AG09309 (cell line): ENCODE results near the gene MED12L.

Experiments
- DNase-seq: peaks from one replicate; pipeline ENCODE4 v3.0.0-alpha.2; 2010; ENCODE audit warnings: low read depth
- H3K4me3 ChIP-seq: 2 replicates; pipeline ENCODE4 v1.5.1; 2011; ENCODE audit warnings: mild to moderate bottlenecking, low read depth, low read length, moderate library complexity; ENCODE audit not compliant: control insufficient read depth
- TF ChIP-seq, protein P1 (sequence below): IDR thresholded peaks from 2 replicates; pipeline ENCODE4 v1.5.1; 2011; ENCODE audit warnings: mild to moderate bottlenecking, low read depth, low read length, inconsistent platforms; ENCODE audit not compliant: insufficient read depth, control insufficient read depth; ENCODE audit errors: missing control alignments

Gene MED12L

DNA sequence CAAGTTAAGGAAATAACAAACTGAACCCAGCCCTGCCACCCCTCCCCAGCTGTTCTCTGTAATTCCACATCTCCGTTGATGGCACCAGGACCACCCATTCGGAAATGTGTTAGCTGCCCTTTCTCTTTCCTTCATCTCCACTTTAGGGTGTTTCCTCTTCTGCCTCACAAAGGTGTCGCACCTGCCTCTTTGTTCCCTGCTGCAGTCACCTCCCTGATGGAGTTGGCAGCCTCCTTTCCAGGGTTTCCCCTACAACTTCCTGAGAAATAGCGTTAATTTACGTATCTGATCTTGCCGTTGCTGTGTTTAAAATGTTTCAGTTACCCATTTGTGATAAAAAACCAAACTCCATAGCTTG is 60.2 kb downstream of the MED12L start:
- DNase-seq: no peak
- no peak overlapping the region for H3K4me3 ChIP-seq
- TF ChIP-seq, protein P1, sequence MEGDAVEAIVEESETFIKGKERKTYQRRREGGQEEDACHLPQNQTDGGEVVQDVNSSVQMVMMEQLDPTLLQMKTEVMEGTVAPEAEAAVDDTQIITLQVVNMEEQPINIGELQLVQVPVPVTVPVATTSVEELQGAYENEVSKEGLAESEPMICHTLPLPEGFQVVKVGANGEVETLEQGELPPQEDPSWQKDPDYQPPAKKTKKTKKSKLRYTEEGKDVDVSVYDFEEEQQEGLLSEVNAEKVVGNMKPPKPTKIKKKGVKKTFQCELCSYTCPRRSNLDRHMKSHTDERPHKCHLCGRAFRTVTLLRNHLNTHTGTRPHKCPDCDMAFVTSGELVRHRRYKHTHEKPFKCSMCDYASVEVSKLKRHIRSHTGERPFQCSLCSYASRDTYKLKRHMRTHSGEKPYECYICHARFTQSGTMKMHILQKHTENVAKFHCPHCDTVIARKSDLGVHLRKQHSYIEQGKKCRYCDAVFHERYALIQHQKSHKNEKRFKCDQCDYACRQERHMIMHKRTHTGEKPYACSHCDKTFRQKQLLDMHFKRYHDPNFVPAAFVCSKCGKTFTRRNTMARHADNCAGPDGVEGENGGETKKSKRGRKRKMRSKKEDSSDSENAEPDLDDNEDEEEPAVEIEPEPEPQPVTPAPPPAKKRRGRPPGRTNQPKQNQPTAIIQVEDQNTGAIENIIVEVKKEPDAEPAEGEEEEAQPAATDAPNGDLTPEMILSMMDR: no peak

DNA sequence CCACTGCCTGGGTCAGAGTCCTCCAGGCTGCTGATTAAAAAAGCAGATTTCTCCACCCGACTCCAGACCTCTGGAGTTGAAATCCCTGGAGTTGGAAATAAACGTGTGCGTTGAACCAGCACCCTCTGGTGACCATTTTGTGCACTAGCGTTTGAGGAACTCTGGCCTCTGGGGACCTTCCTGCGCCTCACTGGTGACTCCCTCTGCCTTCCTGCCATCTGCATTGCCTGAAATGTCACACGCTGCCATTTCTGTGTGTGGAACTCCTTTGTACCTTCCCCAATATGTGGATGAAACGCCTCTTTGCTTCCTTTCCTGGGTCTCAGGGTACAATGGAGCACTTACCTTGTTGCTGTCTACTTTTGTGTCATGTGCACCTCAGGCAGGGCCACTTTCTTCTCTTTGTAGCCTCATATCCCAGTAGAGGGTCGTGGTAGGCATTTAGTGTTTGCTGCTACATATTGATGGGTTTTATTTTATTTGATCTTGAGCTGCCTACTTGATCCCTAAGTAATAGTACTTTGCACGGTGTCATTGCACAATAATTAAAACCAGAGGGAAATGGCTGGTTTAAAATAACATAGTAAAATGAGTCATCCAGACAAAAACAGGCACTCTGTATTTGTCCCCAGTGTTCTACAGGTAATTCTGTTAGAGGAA is 60.7 kb downstream of the MED12L start:
- TF ChIP-seq, protein P1: peak; percentile 92
- H3K4me3 ChIP-seq: no peak overlapping the region; the same call in 1 of the 2 replicates
- DNase-seq: no peak

DNA sequence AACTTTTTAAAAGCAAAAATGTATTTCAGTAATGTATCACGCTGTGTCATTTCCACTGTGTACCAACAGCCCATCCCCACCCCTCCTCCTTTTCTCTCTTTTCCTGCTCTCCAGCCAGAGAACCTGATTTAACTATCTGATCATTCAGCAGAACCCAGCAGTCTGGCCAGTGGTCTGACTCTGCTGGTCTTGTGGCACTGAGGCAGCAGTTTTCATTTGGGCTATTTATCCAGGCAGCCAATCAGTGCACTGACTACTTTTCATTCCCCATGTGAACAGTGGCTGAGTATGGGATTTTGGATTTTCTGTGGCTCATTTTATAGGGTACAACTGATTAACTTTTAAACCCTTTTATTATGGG is 61.2 kb downstream of the MED12L start:
- TF ChIP-seq, protein P1: no peak
- DNase-seq: no peak
- H3K4me3 ChIP-seq: no peak overlapping the region

DNA sequence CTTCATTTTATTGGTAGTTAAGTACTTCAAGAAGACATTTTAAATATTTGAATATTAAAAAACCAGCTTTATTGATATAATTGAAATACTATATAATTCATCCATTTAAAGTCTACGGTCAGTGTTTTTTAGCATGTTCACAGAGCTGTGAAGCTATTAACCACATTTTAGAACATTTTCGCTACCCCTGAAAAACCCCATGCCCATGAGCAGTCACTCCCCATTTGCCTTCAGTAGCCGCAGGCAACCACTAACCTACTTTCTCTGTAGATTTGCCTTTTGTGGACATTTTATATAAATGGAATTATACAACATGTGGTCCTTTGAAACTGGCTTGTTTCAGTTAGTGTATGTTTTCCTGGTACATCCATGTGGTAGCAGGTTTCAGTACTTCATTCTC is 61.8 kb downstream of the MED12L start:
- DNase-seq: no peak
- H3K4me3 ChIP-seq: no peak overlapping the region
- TF ChIP-seq, protein P1: no peak

DNA sequence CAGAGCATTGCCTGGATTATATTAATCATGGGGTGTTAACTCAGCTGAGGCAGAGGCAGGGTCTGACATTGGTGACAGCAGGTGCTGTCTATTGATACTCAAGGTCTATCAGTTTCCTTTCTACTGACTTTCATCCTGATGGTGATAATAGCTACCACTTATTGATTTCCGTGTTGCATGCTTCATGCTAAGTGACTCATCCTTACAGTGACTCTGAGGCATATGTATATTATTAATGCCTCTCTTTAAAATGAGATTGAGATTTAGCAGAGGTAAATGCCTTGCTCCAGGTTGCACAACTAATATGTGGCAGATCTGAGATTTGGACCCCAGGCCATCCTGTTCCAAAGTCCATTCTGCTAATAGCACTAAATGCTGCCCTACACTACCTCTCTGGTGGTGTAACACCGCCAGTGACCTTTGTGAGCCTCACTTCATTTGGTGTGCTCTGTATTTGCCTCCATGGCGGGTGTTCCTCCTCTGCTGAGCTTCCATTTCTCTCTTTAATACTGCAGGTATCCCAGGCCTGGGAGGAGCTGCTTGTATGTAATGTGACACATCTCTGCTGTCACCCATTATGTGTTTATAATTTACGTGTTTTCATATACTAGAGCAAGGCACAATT is 67.1 kb downstream of the MED12L start:
- no peak overlapping the region for H3K4me3 ChIP-seq
- TF ChIP-seq, protein P1: no peak
- DNase-seq: no peak

DNA sequence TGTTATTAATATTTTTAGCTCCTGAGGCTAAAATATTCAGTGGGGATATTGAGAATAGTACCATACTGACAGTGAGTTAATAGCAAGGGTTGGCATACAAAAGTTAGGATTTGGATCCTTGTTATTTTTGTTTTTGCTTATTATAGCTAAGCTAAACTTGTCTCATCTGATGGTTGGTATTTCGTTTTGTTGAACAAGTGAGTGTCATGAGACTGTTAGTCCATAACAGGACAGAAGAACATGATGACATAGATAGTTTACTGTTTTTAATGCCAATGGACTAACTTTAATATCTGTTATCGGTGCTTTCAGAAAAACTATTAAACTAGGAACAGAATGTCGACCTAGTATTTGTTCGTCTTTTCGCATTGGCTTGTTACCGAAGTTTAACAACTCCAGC is 69.1 kb downstream of the MED12L start:
- TF ChIP-seq, protein P1: no peak
- H3K4me3 ChIP-seq: no peak overlapping the region

More for the DNA sequence above, 69.1 kb downstream of the MED12L start:
- no peak for DNase-seq
